Esophagus squamous epithelium (tissue), 4 donors: Measurements from ENCODE around the gene FAM83D.

Experiments used
- POLR2A ChIP-seq, 4 donors: fragments of 450-650 bp; IDR thresholded peaks; one replicate each; pipeline ENCODE4 v1.6.1; 2017; ENCODE audit warnings: antibody characterized with exemption in 4 of 4, mild to moderate bottlenecking in 4 of 4, moderate library complexity in 3 of 4
- TF ChIP-seq, protein P1 (sequence below), 6 experiments: fragments of 450-650 bp in 4 of 6; fragments of 200-600 bp in 2 of 6; sonication (generic) in 2 of 6; IDR thresholded peaks; one replicate each; pipeline ENCODE4 v1.5.1; 2016 to 2019; ENCODE audit warnings: antibody characterized with exemption in 6 of 6, mild to moderate bottlenecking in 4 of 6, moderate library complexity in 4 of 6

- TF ChIP-seq, protein P1, sequence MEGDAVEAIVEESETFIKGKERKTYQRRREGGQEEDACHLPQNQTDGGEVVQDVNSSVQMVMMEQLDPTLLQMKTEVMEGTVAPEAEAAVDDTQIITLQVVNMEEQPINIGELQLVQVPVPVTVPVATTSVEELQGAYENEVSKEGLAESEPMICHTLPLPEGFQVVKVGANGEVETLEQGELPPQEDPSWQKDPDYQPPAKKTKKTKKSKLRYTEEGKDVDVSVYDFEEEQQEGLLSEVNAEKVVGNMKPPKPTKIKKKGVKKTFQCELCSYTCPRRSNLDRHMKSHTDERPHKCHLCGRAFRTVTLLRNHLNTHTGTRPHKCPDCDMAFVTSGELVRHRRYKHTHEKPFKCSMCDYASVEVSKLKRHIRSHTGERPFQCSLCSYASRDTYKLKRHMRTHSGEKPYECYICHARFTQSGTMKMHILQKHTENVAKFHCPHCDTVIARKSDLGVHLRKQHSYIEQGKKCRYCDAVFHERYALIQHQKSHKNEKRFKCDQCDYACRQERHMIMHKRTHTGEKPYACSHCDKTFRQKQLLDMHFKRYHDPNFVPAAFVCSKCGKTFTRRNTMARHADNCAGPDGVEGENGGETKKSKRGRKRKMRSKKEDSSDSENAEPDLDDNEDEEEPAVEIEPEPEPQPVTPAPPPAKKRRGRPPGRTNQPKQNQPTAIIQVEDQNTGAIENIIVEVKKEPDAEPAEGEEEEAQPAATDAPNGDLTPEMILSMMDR (IDR thresholded peaks at IDR 0.05): no peak
- no peak for TF ChIP-seq POLR2A (IDR thresholded peaks at IDR 0.05)
Observed at GRCh38 chr20:38882600-38882999, 43.6 kb upstream of the FAM83D start.
